Measurements from ENCODE around the gene PHC2.

The PHC2 gene

DNA sequence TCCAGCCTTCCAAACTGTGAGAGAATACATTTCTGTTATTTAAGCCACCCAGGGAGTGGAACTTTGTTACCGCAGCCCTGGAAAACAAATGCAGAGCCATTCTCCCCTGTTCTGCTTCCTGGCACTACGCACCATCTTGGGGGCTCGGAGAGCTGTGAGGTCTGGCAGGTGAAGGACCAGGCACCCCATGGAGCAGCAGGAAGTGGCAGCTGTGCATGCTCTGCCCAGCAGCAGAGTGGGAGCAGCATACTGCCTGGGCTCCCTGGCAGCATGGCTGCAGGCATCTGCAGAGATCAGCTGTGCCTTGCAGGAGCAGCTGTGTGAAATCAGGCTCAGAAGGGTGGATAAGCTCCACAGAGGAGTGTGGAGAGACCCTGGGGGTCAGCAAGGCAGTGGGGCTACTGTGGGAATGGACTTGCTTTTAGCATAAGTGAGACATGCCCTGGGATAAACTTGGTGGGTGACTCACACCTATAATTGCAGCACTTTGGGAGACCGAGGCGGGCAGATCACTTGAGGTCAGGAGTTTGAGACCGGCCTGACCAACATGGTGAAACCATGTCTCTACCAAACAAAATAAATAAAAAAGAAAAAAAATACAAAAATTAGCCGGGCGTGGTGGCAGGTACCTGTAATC lies 23.9 kb upstream of the PHC2 start:
- no peak for DNase-seq

DNA sequence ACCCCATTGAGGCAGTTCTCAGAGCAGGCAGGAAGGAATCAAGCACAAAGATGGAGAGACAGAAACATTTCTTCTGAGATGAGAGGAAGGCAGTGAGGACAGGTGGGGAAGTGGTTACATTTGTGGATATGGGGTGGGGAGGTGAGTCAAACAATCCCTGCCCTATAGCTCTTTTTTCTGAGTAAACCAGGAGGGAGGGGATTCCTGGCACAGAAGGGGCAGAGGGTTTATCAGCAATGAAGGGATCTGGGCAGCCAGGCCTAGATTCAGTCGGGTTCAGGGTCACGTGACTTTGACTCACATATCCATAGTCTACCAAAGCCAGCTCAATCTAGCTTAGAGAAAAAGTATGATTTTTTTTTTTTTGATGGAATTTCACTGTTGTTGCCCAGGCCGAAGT lies 15.7 kb upstream of the PHC2 start:
- DNase-seq, result no peak

- no peak for DNase-seq
Observed at GRCh38 chr1:33445108-33445507, 14.2 kb upstream of the PHC2 start.

GRCh38 chr1:33443705-33444180 lies 12.8 kb upstream of the PHC2 start:
- no peak for DNase-seq

DNA sequence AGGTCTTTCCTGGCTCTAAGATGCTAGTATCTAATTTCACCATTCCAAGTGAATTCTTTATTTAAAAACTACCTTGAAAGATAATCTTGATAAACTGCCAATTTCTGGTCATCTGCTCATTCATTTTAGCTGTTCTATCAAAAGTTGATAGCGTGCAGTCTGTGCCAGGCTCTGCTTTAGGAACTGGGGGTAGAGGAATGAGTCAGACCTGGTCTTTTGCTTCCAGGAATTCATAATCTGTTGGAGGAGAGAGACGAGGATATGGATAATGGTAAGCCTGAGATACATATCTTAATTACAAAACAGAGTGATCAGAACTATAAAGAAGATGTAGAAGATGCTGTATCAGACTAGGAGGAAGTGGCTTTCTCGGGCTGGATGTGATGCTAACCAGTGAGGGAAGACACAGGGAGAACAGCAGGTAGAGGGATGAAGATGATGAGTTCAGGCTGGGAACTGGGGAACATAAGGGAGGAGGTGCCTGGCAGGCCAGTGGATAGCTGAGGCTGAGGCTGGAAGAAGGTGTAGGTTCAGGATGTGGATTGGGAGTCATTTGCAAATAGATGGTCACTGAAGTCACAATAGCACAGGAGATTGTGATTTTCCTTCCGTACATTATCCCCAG lies 12.3 kb upstream of the PHC2 start:
- no peak for DNase-seq

- DNase-seq, result no peak
Observed at GRCh38 chr1:33442141-33442540, 11.2 kb upstream of the PHC2 start.

GRCh38 chr1:33441088-33441745 lies 10.3 kb upstream of the PHC2 start:
- no peak for DNase-seq

GRCh38 chr1:33439662-33440061 lies 8.8 kb upstream of the PHC2 start:
- no peak for DNase-seq

DNA sequence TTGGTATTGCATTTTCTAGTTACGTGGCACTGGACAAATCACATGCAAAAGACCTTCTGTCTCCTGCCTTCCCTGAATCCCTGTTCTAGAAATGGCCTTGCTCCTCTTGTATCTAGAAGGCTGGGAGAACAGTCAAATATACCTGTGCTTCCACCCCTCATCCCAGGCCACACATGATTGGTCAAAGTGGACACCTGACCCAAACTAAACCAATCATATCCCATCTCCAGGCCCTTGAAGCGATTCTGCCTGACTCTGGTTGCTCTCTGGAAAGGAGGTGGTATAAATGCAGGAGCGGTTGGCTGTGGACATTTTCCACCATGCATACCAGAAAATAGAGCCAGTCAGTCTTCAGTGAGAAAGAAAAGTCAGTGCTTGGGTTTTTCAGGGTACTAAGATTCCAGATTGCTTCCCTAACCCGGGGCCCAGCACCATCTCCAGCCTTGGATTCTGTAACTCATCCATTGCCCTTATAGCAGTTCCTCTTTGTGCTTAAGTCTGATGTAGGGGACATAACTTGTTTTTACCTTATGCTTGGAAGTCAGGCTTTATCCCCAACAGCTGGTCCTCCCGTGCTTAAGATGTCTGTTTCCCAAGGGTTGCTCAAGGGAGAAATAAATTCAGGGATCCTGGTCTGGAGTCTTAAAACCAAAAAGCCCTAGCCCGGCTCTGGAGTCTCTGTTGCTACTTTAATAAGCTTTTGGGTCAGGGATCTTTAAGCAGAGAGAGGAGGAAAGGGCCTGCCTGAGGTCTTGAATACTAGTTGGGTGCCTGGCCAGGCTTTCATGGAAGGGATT lies 7.7 kb upstream of the PHC2 start:
- DNase-seq, result no peak

- no peak for DNase-seq
Observed at GRCh38 chr1:33436557-33437285, 5.8 kb upstream of the PHC2 start.

- DNase-seq, result no peak
Observed at GRCh38 chr1:33435096-33435820, 4.4 kb upstream of the PHC2 start.

DNA sequence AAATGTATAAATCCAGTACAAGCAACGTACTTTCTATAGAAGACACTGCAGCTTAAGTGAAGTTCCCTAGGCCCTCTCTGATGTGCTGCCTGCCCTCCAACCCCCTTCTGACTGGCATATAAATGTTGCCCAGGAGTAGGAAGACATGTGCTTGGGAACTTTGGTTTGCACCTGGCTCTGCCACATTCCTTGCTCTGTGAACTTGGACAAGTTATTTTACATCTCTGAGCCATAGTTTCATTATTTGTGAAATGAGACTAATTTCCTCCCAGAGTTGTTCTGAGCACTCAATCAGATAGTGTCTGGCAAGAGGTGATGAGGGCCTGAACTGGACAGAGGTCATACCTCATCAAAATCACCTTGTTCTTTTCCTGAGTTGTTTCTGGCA lies 3.5 kb upstream of the PHC2 start:
- no peak for DNase-seq

GRCh38 chr1:33433509-33434362 lies 2.8 kb upstream of the PHC2 start:
- DNase-seq, result no peak

DNA sequence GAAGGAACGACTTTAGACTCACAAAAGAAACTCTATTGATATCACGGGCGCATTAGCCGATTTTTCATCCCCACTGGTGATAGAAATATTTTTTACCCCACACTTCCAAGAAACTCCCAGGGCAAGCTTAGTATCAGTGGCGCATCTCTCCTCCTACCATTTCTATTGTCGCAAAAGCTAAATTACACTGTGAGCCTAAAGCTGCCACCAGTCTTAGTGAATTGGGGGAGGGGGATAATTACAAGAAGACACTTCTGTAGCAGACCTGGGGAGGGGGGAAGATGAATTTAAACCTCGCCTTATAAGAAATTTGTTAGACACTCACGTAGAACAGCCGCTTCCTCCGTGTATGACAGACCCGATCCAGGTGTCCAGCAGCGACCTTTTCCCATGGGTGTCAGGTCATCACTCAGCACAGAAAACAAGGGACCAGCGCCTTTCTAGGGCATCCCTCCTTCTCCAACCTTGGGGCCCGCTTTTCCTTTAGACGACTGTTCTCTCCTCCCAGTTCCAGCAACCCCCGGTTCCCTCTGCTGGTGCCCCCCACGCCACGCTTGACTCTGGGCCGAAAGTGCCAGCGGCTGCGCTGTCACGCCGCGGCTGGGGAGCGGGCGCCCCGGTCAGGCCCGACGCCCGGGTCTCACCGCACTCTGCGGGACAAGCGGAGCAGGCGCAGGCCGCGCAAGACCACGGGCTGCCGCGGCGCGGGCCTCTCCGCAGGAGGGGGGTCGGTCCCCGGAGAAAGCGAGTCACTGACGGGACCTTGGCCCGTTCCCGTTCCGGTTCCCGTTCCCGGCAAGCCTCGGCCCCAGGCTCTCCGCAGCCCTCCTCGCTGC lies 821 bp downstream of the PHC2 start:
- peak; percentile 19 for DNase-seq

DNA sequence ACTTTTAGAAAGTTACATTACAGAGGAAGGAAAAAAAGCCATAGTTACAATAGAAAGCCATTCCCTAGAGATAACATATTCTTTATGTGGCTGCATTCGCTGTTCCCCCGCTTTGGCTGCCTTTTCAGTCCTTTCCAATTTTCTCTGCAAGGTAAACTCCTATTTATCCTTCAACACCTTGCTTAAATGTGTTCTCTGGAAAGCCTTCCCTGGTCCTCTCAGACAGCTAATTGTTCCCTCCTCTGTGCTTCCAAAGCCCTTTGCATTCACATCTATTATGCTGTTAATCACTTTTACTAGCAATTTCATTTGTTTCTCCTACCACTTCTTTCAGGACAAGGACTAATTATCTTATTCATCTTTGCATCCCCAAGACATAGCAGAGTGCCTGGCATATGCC lies 1.6 kb downstream of the PHC2 start:
- DNase-seq, result no peak

- no peak for DNase-seq
Observed at GRCh38 chr1:33428661-33429060, 2.2 kb downstream of the PHC2 start.

- DNase-seq, result no peak
Observed at GRCh38 chr1:33426916-33427315, 4.0 kb downstream of the PHC2 start.

DNA sequence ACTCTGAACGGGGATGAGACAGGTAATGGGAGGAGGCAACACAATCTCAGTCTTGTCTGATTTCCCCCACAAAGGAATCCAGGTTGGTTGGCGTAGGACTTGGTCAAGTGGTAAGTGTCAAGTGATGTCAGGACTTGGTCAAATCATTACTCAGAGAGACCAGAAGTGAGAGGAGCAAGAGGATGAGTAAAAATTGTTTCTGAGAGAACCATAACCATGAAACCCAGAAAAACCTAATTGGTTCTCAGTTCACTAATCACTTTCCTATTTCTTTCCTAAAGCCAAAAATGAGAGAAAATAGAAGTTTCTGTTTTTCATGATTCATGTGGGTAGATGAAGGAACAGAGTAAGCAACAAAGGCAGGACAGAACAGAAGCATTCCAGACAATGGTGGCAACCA lies 5.0 kb downstream of the PHC2 start:
- no peak for DNase-seq

- no peak for DNase-seq
Observed at GRCh38 chr1:33424610-33425009, 6.3 kb downstream of the PHC2 start.

DNA sequence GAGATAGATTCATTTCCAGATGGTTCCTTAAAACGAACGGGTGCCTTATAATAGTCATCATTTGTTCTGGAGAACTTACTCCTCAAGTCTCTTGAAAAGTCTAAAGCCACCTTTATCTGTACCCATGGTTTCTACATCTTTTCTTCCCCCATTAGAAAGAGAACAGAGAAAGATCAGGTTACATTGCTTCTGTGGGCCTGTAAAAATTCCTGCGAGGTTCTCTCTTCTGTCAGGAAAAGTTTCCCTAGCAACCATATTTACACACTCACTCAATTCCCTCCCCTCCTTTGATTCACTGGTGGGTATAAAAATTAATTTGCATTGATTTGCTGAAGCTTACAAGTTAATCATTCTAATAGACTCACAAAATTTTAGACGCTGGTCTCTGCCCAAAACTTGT lies 6.7 kb downstream of the PHC2 start:
- DNase-seq, result no peak
